HT-29 (cell line): ENCODE data around the gene PTPN11. TPM values are rescaled to one million over a fixed set of nuclear protein-coding genes. Genes with fewer than 3 reads are reported as not detected.
A peak's percentile ranks its signal among the peaks of the same experiment; 100 is the strongest.
"Not testable (repeated sequence)": the region's sequence is repeated elsewhere in the genome, so short reads cannot be mapped to it uniquely, and the experiment has no call there.

Experiments
- DNase-seq: peaks from one replicate; pipeline ENCODE4 v3.0.0-alpha.2; 2015; ENCODE audit warnings: low spot score
- total RNA-seq: library from RNA; depleted of rRNA; stranded (reverse); fragments of >200 nt; shearing (Covaris generic); gene quantifications from 2 replicates; pipeline ENCODE4 v1.2.3, GENCODE V29; 2014; rRNA removed

The PTPN11 gene
- 43.0 and 48.8 TPM in 2 replicates for total RNA-seq

DNA sequence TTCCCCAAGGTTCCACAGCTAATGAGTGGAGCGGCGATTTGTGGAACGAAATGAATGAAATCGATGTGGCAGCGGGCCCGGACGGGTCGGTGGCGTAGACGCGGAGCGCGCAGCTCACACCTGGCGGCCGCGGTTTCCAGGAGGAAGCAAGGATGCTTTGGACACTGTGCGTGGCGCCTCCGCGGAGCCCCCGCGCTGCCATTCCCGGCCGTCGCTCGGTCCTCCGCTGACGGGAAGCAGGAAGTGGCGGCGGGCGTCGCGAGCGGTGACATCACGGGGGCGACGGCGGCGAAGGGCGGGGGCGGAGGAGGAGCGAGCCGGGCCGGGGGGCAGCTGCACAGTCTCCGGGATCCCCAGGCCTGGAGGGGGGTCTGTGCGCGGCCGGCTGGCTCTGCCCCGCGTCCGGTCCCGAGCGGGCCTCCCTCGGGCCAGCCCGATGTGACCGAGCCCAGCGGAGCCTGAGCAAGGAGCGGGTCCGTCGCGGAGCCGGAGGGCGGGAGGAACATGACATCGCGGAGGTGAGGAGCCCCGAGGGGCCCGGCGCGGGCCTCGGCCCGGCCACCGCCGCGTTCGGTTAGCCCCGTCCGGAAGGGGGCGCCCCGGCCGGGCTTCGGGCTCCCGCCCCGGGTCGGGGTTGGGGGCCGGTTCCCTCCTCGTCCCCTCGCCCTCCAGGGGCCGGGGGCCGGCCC is at the start of gene PTPN11:
PTPN11 (plus strand) TSS at position 340 of the 689 bp plus-strand sequence; CDS start at position 505, 165 bp downstream.
- peak; percentile 77 for DNase-seq

DNA sequence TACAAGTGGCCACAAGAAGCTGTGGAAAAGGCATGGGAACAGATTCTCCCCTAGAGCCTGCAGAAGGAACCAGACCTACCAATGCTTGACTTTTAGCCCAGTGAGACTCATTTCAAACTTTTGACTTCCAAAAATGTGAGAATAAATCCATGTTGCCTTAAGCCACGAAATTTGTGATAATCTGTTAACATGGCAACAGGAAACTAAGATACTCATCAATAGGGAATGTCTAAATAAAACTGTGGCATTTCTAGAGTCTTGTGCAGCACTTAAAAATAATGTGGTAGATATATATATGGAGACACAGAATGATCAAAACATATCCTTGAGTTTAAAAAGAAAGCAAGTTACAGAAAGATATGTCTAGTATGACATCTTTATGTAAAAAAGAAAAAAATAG is 48.5 kb upstream of the PTPN11 start:
- DNase-seq = no peak

GRCh38 chr12:112370868-112371510 is 47.8 kb upstream of the PTPN11 start:
- DNase-seq = peak; percentile 37

- no peak for DNase-seq
Observed at GRCh38 chr12:112374166-112374740, 44.5 kb upstream of the PTPN11 start.

DNA sequence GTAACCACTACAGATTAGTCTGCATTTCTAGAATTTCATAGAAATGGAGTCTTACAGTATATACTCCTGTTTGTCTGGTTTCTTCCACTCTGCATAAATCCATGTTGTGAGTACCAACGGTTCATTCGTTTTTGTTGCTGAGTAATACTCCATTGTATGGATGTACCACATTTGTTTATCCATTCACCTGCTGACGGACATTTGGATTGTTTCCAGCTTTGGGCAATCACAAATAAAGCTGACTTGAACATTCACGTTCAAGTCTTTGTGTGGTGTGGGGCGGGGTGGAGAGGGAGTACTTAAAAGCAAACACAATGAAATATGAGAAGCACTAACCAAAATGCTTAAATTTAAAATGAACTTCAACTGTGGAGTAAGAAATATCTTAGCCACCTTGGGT is 43.6 kb upstream of the PTPN11 start:
- no peak for DNase-seq

- no peak for DNase-seq
Observed at GRCh38 chr12:112380663-112381405, 37.9 kb upstream of the PTPN11 start.

DNA sequence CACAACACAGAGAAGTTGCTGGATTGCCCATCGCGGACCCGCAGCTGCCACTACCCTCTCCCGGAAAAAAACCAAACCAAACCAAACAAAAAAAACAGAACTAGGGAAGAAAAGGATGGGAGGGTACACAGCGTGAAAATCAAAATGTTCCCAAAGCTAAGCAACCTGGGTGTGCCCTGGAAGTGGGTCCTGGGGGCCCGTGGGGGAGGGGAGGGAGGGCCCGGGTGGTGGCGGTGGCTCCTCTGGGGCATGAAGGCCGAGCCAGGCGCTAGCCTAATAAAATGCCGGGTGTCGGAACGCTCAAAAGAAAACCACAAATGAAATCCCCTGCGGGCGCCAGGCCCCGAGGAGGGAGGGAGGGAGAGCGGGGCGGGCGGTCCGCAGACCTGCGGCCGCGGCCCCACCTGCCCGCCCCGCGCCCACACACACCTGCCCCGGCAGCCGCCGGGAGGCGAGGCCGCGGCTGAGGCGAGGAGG is 37.3 kb upstream of the PTPN11 start:
- peak; percentile 28 for DNase-seq

GRCh38 chr12:112381883-112382796 is 36.6 kb upstream of the PTPN11 start, which contains the start of gene HECTD4:
Gene HECTD4 (minus strand): TSS chr12:112382431. CDS start chr12:112382128, 303 bp downstream.
- DNase-seq = peak; percentile 92

DNA sequence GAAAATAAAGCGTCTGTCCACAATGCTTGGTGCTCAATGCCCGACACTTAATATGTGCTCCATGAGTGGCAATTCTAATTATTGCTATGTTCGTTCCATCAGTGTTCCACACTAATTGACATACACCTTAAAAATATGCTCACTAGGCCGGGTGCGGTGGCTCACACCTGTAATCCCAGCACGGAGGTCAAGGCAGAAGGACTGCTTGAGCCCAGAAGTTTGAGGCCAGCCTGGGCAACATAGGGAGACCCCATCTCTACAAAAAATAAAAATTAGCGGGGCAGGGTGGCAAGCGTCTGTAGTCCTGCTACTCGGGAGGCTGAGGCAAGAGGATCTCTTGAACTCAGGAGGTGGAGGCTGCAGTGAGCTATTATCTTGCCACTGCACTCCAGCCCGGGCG is 35.9 kb upstream of the PTPN11 start:
- DNase-seq = no peak

DNA sequence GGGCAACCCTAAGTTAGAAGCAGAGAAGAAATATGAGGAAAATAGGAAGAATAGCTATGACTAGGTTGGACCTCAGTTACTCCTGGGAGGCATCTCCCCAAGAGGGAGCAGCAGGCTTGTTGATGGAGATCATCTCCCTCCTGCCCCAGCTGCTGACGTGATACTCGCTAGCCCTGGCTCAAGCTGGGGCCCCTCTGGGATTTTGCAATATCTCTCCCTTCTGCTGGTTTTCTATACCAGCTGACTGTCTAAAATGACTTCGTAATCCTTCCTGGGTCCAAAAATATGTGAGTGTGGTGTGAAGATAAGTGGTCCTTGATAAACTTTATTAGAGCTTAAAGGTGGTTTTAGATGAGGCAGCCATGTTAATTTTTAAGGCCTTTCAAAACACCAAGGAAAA is 32.0 kb upstream of the PTPN11 start:
- no peak for DNase-seq

DNA sequence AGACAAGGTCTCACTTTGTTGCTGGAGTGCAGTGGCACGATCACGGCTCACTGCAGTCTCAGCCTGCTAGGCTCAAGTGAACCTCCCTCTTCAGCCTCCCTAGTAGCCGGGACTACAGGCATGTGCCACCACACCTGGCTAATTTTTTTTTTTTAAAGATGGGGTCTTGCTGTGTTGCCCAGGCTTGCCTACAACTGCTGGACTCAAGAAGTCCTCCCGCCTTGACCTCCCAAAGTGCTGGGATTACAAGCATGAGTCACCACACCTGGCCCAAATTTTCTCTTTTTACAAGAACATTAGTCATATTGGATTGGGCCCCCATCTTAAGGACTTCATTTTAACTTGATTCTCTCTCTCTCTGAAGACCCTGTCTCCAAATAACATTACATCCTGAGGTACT is 29.5 kb upstream of the PTPN11 start:
- no peak for DNase-seq

GRCh38 chr12:112389922-112390654 is 28.7 kb upstream of the PTPN11 start:
- not testable (repeated sequence) for DNase-seq

DNA sequence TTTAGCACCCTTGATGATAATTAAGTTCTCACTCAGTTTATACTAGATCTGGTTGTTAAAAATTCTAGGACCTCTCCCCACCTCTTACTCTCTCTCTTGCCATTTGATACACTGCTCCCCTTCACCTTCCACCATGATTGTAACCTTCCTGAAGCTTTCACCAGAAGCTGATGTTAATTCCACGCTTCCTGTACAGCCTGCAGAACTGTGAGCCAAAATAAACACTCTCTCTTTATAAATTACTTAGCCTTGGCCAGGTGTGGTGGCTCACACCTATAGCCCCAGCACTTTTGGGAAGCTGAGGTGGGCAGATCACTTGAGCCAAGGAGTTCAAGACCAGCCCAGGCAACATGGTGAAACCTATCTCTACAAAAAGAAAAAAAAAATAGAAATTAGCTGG is 25.4 kb upstream of the PTPN11 start:
- no peak for DNase-seq

DNA sequence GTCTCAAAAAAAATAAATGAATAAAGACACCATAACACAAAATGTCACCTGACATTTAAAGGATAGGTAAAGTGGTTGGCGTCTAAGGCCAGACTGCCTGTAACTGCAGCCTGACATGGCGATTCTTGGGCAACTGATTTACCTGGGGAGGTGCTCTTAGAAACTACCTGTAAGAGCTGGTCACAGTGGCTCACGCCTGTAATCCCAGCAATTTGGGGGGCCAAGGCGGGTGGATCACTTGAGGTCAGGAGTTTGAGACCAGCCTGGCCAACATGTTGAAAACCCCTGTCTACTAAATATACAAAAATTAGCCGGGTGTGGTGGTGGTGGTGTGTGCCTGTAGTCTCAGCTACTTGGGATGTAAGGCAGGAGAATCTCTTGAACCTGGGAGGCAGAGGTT is 17.7 kb upstream of the PTPN11 start:
- DNase-seq = no peak

- DNase-seq = no peak
Observed at GRCh38 chr12:112401903-112402498, 16.7 kb upstream of the PTPN11 start.

- no peak for DNase-seq
Observed at GRCh38 chr12:112406519-112407488, 11.9 kb upstream of the PTPN11 start.

- DNase-seq = not testable (repeated sequence)
Observed at GRCh38 chr12:112407683-112408082, 11.1 kb upstream of the PTPN11 start.

DNA sequence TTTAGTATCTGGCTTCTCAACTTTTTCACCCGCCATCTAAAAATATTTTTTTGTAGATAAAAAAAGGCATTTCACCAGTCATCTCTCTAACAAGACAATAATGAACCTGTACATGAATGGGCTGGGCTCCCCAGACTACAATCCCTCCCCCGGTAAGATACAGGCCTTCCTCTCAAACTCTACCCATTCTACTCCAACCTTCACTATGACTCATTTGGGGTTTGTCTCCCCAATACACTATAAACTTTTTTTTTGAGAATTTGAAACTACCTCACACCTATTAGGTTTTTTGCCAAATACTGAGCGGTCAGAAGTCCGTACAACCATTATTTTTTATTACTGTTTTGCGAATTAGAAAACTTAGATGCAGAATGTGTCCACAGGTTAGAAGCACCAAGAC is 10.1 kb upstream of the PTPN11 start:
- no peak for DNase-seq
